Stimulated activated CD4-positive, alpha-beta T cell treated with anti-CD3 and anti-CD28 coated beads, Interleukin-1b, Interleukin-23, amount 100 ng/mL, for 24 hours (primary cell): ENCODE data around the gene KAT2A.
A peak's percentile ranks its signal among the peaks of the same experiment; 100 is the strongest.

Experiments
- DNase-seq, 4 experiments: peaks; one replicate each; pipeline ENCODE4 v3.0.0-alpha.2; 2020; ENCODE audit warnings: low read depth in 4 of 4, low spot score in 1 of 4

KAT2A gene

GRCh38 chr17:42094375-42095069, 26.6 kb downstream of the KAT2A start:
- no peak for DNase-seq

GRCh38 chr17:42092939-42093338, 28.2 kb downstream of the KAT2A start:
- no peak for DNase-seq

- DNase-seq: no peak
These were observed 30.0 kb downstream of the KAT2A start for GRCh38 chr17:42090964-42091790.

GRCh38 chr17:42088736-42089135, 32.4 kb downstream of the KAT2A start:
- DNase-seq: no peak

- DNase-seq: no peak
These were observed 33.1 kb downstream of the KAT2A start for GRCh38 chr17:42087736-42088705.

GRCh38 chr17:42087042-42087701, 34.0 kb downstream of the KAT2A start:
- no peak for DNase-seq

GRCh38 chr17:42081516-42082129, 39.5 kb downstream of the KAT2A start:
- DNase-seq: no peak

GRCh38 chr17:42079541-42079940, 41.6 kb downstream of the KAT2A start:
- no peak for DNase-seq

GRCh38 chr17:42078396-42079043, 42.6 kb downstream of the KAT2A start:
- DNase-seq: no peak

GRCh38 chr17:42077755-42078154, 43.4 kb downstream of the KAT2A start:
- DNase-seq: no peak

- DNase-seq: no peak
These were observed 44.2 kb downstream of the KAT2A start for GRCh38 chr17:42076797-42077559.

GRCh38 chr17:42075789-42076188, 45.4 kb downstream of the KAT2A start:
- no peak for DNase-seq

- DNase-seq: no peak
These were observed 48.6 kb downstream of the KAT2A start for GRCh38 chr17:42072323-42073187.

GRCh38 chr17:42071810-42072209, 49.4 kb downstream of the KAT2A start:
- no peak for DNase-seq

GRCh38 chr17:42068979-42069378, 52.2 kb downstream of the KAT2A start:
- DNase-seq: no peak

- peak; percentile 50 to 62 (median 52) for DNase-seq
These were observed 53.6 kb downstream of the KAT2A start for GRCh38 chr17:42067371-42068091.

- no peak for DNase-seq
These were observed 56.0 kb downstream of the KAT2A start for GRCh38 chr17:42065201-42065600.
